Activated CD8-positive, alpha-beta T cell treated with anti-CD3 and anti-CD28 coated beads for 36 hours (primary cell): ENCODE measurements around the gene MMAB. TPM values are rescaled to one million over a fixed set of nuclear protein-coding genes. Genes with fewer than 3 reads are reported as not detected.

ENCODE experiments used
- ATAC-seq: fragments of 200-7000 bp; cut with Tn5 transposase; one replicate; pipeline ENCODE4 v1.10.0; 2021; ENCODE audit warnings: mild to moderate bottlenecking, moderate library complexity
- CTCF ChIA-PET: fragments of 350-600 bp; sonication (Branson Sonifier 250); formaldehyde crosslinking; loops from one replicate; lab custom pipeline; 2021; ENCODE audit warnings: antibody characterized with exemption; lab: Charles Lee
- POLR2A ChIA-PET: fragments of 350-600 bp; sonication (Branson Sonifier 250); formaldehyde crosslinking; loops from one replicate; lab custom pipeline; 2021; ENCODE audit warnings: antibody characterized with exemption; lab: Charles Lee
- DNase-seq: peaks from one replicate; pipeline ENCODE4 v3.0.0-alpha.2; 2020
- H3K27ac Mint-ChIP-seq: one replicate; pipeline ENCODE4 v1.8.0; 2021; ENCODE audit warnings: mild to moderate bottlenecking, mixed read lengths
- H3K27me3 Mint-ChIP-seq: one replicate; pipeline ENCODE4 v1.8.0; 2021; ENCODE audit warnings: mixed read lengths
- H3K36me3 Mint-ChIP-seq: one replicate; pipeline ENCODE4 v1.8.0; 2021; ENCODE audit warnings: low read depth, mixed read lengths
- H3K4me1 Mint-ChIP-seq: one replicate; pipeline ENCODE4 v1.8.0; 2021; ENCODE audit warnings: low read depth, mixed read lengths
- H3K4me3 Mint-ChIP-seq: one replicate; pipeline ENCODE4 v1.8.0; 2021; ENCODE audit warnings: mild to moderate bottlenecking, moderate library complexity, mixed read lengths
- H3K9me3 Mint-ChIP-seq: one replicate; pipeline ENCODE4 v1.8.0; 2021; ENCODE audit warnings: mixed read lengths
- CTCF ChIP-seq: fragments of 200-600 bp; IDR thresholded peaks from one replicate; pipeline ENCODE4 v1.8.0; 2022; ENCODE audit warnings: antibody characterized with exemption, mild to moderate bottlenecking
- intact Hi-C: fragments of 100-400 bp; cut with micrococcal nuclease; formaldehyde crosslinking; loops from one replicate; pipeline ENCODE4 v1.10.0; 2022
- total RNA-seq, 2 experiments: library from RNA; stranded (reverse); gene quantifications; one replicate each; pipeline ENCODE4 v1.2.3, GENCODE V29; 2021

Gene MMAB
- total RNA-seq, 2 experiments from 2014 or later, result 60.5 to 60.9 TPM

DNA sequence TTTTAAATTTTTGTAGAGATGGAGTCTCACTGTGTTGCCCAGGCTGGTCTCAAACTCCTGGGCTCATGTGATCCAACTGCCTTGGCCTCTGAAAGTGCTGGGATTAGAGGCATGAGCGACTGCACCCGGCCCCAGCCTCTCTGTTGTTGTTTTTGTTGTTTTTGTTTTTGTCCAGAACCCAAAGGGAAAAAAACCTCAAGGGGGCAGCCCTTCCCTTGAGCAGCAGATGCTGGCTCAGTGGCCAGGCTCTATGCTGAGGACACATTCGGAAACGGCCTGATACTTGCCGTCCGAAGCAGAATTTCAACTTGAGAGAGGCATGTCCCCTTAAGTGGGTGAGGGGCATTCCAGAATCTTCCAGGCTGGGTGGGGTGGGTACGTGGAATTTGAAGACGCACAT lies 7.0 kb upstream of the MMAB start:
- ChIA-PET POLR2A (no interaction called here), CTCF (no interaction called here)
- Mint-ChIP-seq H3K4me1 (no peaks in the 10 kb centered on the region), H3K27me3 (no peaks in the 10 kb centered on the region), H3K36me3 (peaks cover 37% of the 10 kb centered on the region), H3K9me3 (no peaks in the 10 kb centered on the region), H3K27ac (no peak overlapping the region), H3K4me3 (no peak overlapping the region)
- DNase-seq (no peak), ATAC-seq (no peak)
- no peak for TF ChIP-seq CTCF
- intact Hi-C loops, result no loop called here

DNA sequence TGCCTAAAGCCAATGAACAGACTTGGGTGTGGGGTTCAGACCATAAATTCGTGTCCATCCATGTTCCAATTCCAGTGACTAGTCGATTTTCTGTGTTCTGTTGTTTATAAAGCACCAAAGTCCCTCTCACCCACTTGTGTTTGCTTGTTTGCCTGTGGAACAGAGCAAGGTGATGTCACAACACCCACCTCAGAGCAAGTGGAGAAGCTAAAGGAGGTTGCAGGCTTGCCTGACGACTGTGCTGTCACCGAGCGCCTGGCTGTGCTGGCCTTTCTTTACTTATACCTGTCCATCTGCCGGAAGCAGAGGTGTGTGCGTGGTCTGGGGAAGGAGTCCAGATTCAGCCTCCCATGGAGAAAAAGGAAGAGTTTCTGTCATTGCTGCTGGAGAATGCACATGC lies 6.3 kb upstream of the MMAB start:
- Mint-ChIP-seq H3K27ac (no peak overlapping the region), H3K9me3 (no peaks in the 10 kb centered on the region), H3K36me3 (peaks cover 41% of the 10 kb centered on the region), H3K27me3 (no peaks in the 10 kb centered on the region), H3K4me1 (peaks cover 3% of the 10 kb centered on the region), H3K4me3 (no peak overlapping the region)
- no peak for ATAC-seq
- TF ChIP-seq CTCF, result no peak
- DNase-seq, result no peak
- CTCF ChIA-PET, result no interaction called here
- POLR2A ChIA-PET, result no interaction called here
- intact Hi-C loops, result no loop called here

GRCh38 chr12:109578330-109578927 lies 5.1 kb upstream of the MMAB start:
- no peak for TF ChIP-seq CTCF
- CTCF ChIA-PET, result interaction anchor here (1.7 kb wide), 1 partner anchor 19 kb away, joined by 8 read pairs; no protein-coding TSS in a partner anchor

GRCh38 chr12:109577311-109577710 lies 4.0 kb upstream of the MMAB start:
- CTCF ChIA-PET, result interaction anchor here (1.7 to 6.1 kb wide), 2 partner anchors 19 to 21 kb away, joined by 8 to 39 read pairs; no protein-coding TSS in a partner anchor
- DNase-seq (no peak), ATAC-seq (no peak)
- Mint-ChIP-seq H3K27me3 (no peaks in the 10 kb centered on the region), H3K36me3 (peaks cover 43% of the 10 kb centered on the region), H3K27ac (no peak overlapping the region), H3K4me1 (peaks cover 16% of the 10 kb centered on the region), H3K4me3 (no peak overlapping the region), H3K9me3 (peaks cover 2% of the 10 kb centered on the region)
- intact Hi-C loops, result no loop called here
- POLR2A ChIA-PET, result no interaction called here
- TF ChIP-seq CTCF, result no peak

More at GRCh38 chr12:109578330-109578927, 5.1 kb upstream of the MMAB start:
- peaks cover 8% of the 10 kb centered on the region for H3K4me1 Mint-ChIP-seq
- ATAC-seq (no peak), DNase-seq (no peak)
- H3K9me3 Mint-ChIP-seq, result no peaks in the 10 kb centered on the region
- H3K36me3 Mint-ChIP-seq, result peaks cover 37% of the 10 kb centered on the region
- H3K4me3 Mint-ChIP-seq, result no peak overlapping the region
- intact Hi-C loops, result no loop called here
- no peak overlapping the region for H3K27ac Mint-ChIP-seq
- POLR2A ChIA-PET, result no interaction called here
- no peaks in the 10 kb centered on the region for H3K27me3 Mint-ChIP-seq

- ChIA-PET CTCF (interaction anchor here (6.1 kb wide), 1 partner anchor 21 kb away, joined by 39 read pairs; no protein-coding TSS in a partner anchor), POLR2A (interaction anchor here (0.6 kb wide), 1 partner anchor 288 kb away, joined by 3 read pairs; no protein-coding TSS in a partner anchor)
- peaks cover 23% of the 10 kb centered on the region for H3K4me1 Mint-ChIP-seq
- H3K4me3 Mint-ChIP-seq, result no peak overlapping the region
- peaks cover 2% of the 10 kb centered on the region for H3K9me3 Mint-ChIP-seq
- no peak for TF ChIP-seq CTCF
- H3K27me3 Mint-ChIP-seq, result no peaks in the 10 kb centered on the region
- intact Hi-C loops, result no loop called here
- no peak overlapping the region for H3K27ac Mint-ChIP-seq
- peaks cover 42% of the 10 kb centered on the region for H3K36me3 Mint-ChIP-seq
- no peak for ATAC-seq
- no peak for DNase-seq
These were observed 2.4 kb upstream of the MMAB start for GRCh38 chr12:109575683-109576082.
